ENCODE data around the gene HSD17B4.
"Not testable (repeated sequence)": the region's sequence is repeated elsewhere in the genome, so short reads cannot be mapped to it uniquely, and the experiment has no call there.

- TF ChIP-seq CTCF (conservative IDR thresholded peaks at IDR 0.05; ENCODE audit: low read depth in 2 of 2); EZH2 (IDR thresholded peaks at IDR 0.05; ENCODE audit: low read depth, unreplicated experiment); POLR2AphosphoS5 (IDR thresholded peaks at IDR 0.05; ENCODE audit: low read depth); CREB1 (CRISPR knock-in tag; IDR thresholded peaks at IDR 0.05; ENCODE audit: low read depth); ZNF114 (CRISPR knock-in tag; IDR thresholded peaks at IDR 0.05); ZNF331 (CRISPR knock-in tag; IDR thresholded peaks at IDR 0.05; ENCODE audit: low read depth): not testable (repeated sequence)
Observed at GRCh38 chr5:119427596-119427995, 24.7 kb upstream of the HSD17B4 start.
